IMR-90 (cell line): ENCODE data around the gene SH3GLB2. TPM values are rescaled to one million over a fixed set of nuclear protein-coding genes. Genes with fewer than 3 reads are reported as not detected.

Experiments used
- ATAC-seq: fragments of 200-7000 bp; cut with Tn5 transposase; 2 replicates; pipeline ENCODE4 v1.9.1; 2020; ENCODE audit warnings: low read depth, mild to moderate bottlenecking, moderate library complexity
- Bru-seq: library from RNA; stranded (reverse); fragments of 400-500 nt; gene quantifications from one replicate; lab custom pipeline; 2021; lab: Mats Ljungman, UMichigan
- BruChase-seq, 2 experiments: library from RNA; stranded (reverse); fragments of 400-500 nt; gene quantifications; one replicate each; lab custom pipeline; 2021; lab: Mats Ljungman, UMichigan
- BruUV-seq: library from RNA; stranded (reverse); fragments of 400-500 nt; replicated peaks from 2 replicates; lab custom pipeline; 2021; lab: Mats Ljungman, UMichigan
- CTCF ChIA-PET: fragments of 300-600 bp; formaldehyde crosslinking; extraction: SDS; loops from one replicate; lab custom pipeline; 2021; ENCODE audit warnings: antibody characterized with exemption; lab: Yijun Ruan, JAX
- POLR2A ChIA-PET: fragments of 300-600 bp; sonication (Branson Sonifier 250); formaldehyde crosslinking; loops from one replicate; lab custom pipeline; 2022; ENCODE audit warnings: antibody characterized with exemption; ENCODE audit not compliant: unreplicated experiment; lab: Charles Lee
- DNase-seq: peaks from one replicate; pipeline ENCODE4 v3.0.0; 2013
- H2AFZ ChIP-seq: replicated peaks from 2 replicates; pipeline ENCODE3; 2013; ENCODE audit warnings: low read length, mild to moderate bottlenecking; ENCODE audit not compliant: poor library complexity
- H2AK5ac ChIP-seq: 2 replicates; pipeline ENCODE4 v1.6.1; 2013; ENCODE audit warnings: low read depth, low read length, inconsistent platforms
- H2AK9ac ChIP-seq: replicated peaks from 2 replicates; pipeline ENCODE3; 2013; ENCODE audit warnings: mild to moderate bottlenecking, low read depth, low read length, moderate library complexity; ENCODE audit not compliant: poor library complexity
- H2BK120ac ChIP-seq: 2 replicates; pipeline ENCODE4 v1.6.1; 2013; ENCODE audit warnings: low read depth, low read length, inconsistent platforms
- H2BK15ac ChIP-seq: 3 replicates; pipeline ENCODE4 v1.6.1; 2013; ENCODE audit warnings: low read depth, low read length, inconsistent platforms
- H2BK20ac ChIP-seq: 2 replicates; pipeline ENCODE4 v1.6.1; 2013; ENCODE audit warnings: low read depth, mild to moderate bottlenecking, inconsistent platforms, low read length, moderate library complexity
- H2BK5ac ChIP-seq: 2 replicates; pipeline ENCODE4 v1.6.1; 2013; ENCODE audit warnings: mild to moderate bottlenecking, low read depth, low read length, inconsistent platforms; ENCODE audit not compliant: poor library complexity, severe bottlenecking
- H3K14ac ChIP-seq: replicated peaks from 2 replicates; pipeline ENCODE4 v1.6.1; 2013; ENCODE audit warnings: low read depth, low read length, inconsistent platforms
- H3K18ac ChIP-seq: 2 replicates; pipeline ENCODE4 v1.6.1; 2013; ENCODE audit warnings: low read depth, low read length, control low read depth
- H3K23ac ChIP-seq: 2 replicates; pipeline ENCODE4 v1.6.1; 2013; ENCODE audit warnings: low read depth, low read length, inconsistent platforms
- H3K27ac ChIP-seq: 2 replicates; pipeline ENCODE4 v1.5.1; 2013; ENCODE audit warnings: mild to moderate bottlenecking, control low read depth, low read length; ENCODE audit not compliant: insufficient read depth
- H3K27me3 ChIP-seq: 2 replicates; pipeline ENCODE4 v1.6.1; 2013; ENCODE audit warnings: low read length; ENCODE audit not compliant: control insufficient read depth, insufficient read depth
- H3K36me3 ChIP-seq: 2 replicates; pipeline ENCODE4 v1.6.1; 2013; ENCODE audit warnings: low read length, mixed read lengths; ENCODE audit not compliant: control insufficient read depth, insufficient read depth
- H3K4ac ChIP-seq: 2 replicates; pipeline ENCODE4 v1.6.1; 2013; ENCODE audit warnings: low read depth, low read length, inconsistent platforms
- H3K4me1 ChIP-seq: 2 replicates; pipeline ENCODE4 v1.6.1; 2013; ENCODE audit warnings: low read length, mixed read lengths; ENCODE audit not compliant: control insufficient read depth, insufficient read depth
- H3K4me2 ChIP-seq: 2 replicates; pipeline ENCODE4 v1.6.1; 2013; ENCODE audit warnings: low read depth, mild to moderate bottlenecking, control low read depth, low read length, moderate library complexity
- H3K4me3 ChIP-seq: 2 replicates; pipeline ENCODE4 v1.5.1; 2013; ENCODE audit warnings: low read depth, mild to moderate bottlenecking, control low read depth, low read length, moderate library complexity; ENCODE audit not compliant: insufficient read depth
- H3K56ac ChIP-seq: 2 replicates; pipeline ENCODE4 v1.6.1; 2013; ENCODE audit warnings: low read length, inconsistent platforms; ENCODE audit not compliant: insufficient read depth; ENCODE audit errors: extremely low read depth
- H3K79me1 ChIP-seq, 2 experiments: 2 replicates each; pipeline ENCODE4 v1.6.1; 2013; ENCODE audit warnings: low read length in 2 of 2, inconsistent platforms in 1 of 2, low read depth in 1 of 2
- H3K9ac ChIP-seq: 2 replicates; pipeline ENCODE4 v1.6.1; 2013; ENCODE audit warnings: low read depth, low read length, control low read depth
- H3K9me1 ChIP-seq: 2 replicates; pipeline ENCODE4 v1.6.1; 2013; ENCODE audit warnings: low read length, inconsistent platforms; ENCODE audit not compliant: insufficient read depth
- H3K9me3 ChIP-seq: 2 replicates; pipeline ENCODE4 v1.6.1; 2013; ENCODE audit warnings: low read length; ENCODE audit not compliant: control insufficient read depth, insufficient read depth
- H4K20me1 ChIP-seq: 2 replicates; pipeline ENCODE4 v1.6.1; 2013; ENCODE audit warnings: low read length, inconsistent platforms; ENCODE audit not compliant: insufficient read depth
- H4K5ac ChIP-seq: 2 replicates; pipeline ENCODE4 v1.6.1; 2013; ENCODE audit warnings: mild to moderate bottlenecking, low read depth, low read length, control low read depth
- H4K8ac ChIP-seq, 2 experiments: 2 replicates each; pipeline ENCODE4 v1.6.1; 2013; ENCODE audit warnings: low read depth in 2 of 2, low read length in 2 of 2, control low read depth in 1 of 2, inconsistent platforms in 1 of 2
- H4K91ac ChIP-seq: 2 replicates; pipeline ENCODE4 v1.6.1; 2013; ENCODE audit warnings: low read depth, low read length, inconsistent platforms; ENCODE audit not compliant: insufficient read depth
- MAZ ChIP-seq: IDR thresholded peaks from 2 replicates; pipeline ENCODE4 v1.6.1; 2012; ENCODE audit warnings: low read depth, mild to moderate bottlenecking, low read length, improper control_type of control experiment, moderate library complexity, borderline replicate concordance
- MXI1 ChIP-seq: IDR thresholded peaks from 2 replicates; pipeline ENCODE4 v1.6.1; 2012; ENCODE audit warnings: low read depth, mild to moderate bottlenecking, low read length, moderate library complexity, borderline replicate concordance
- RAD21 ChIP-seq: IDR thresholded peaks from 2 replicates; pipeline ENCODE4 v1.6.1; 2012; ENCODE audit warnings: low read length, improper control_type of control experiment
- RFX5 ChIP-seq: IDR thresholded peaks from 2 replicates; pipeline ENCODE4 v1.8.0; 2012; ENCODE audit warnings: low read depth, mild to moderate bottlenecking, low read length, moderate library complexity
- SMC3 ChIP-seq: fragments of 150-350 bp; IDR thresholded peaks from 2 replicates; pipeline ENCODE4 v1.6.1; 2016; ENCODE audit warnings: low read depth, mild to moderate bottlenecking, antibody characterized with exemption, low read length, moderate library complexity
- WGBS, 2 experiments: methylation state at CpG; one replicate each; pipeline versions ENCODE4 v1.1.5 to v1.1.7; 2013; ENCODE audit warnings: missing lambda C conversion rate in 2 of 2; ENCODE audit not compliant: insufficient read length in 1 of 2; ENCODE audit errors: extremely low coverage in 2 of 2; 5-methylcytosine and 5-hydroxymethylcytosine counted together
- dilution Hi-C: fragments of 300-500 bp; cut with HindIII; formaldehyde crosslinking; loops from one replicate; pipeline ENCODE4 v1.14.3; 2018; ENCODE audit warnings: low sequenced_read_pairs; ENCODE audit not compliant: unreplicated experiment
- in situ Hi-C: fragments of 300-500 bp; cut with MboI; formaldehyde crosslinking; loops from 3 replicates; pipeline ENCODE4 v1.14.3; 2019; ENCODE audit warnings: low sequenced_read_pairs, inconsistent platforms, mixed read lengths
- intact Hi-C: fragments of 100-400 bp; cut with micrococcal nuclease; formaldehyde crosslinking; loops from 2 replicates; pipeline ENCODE4 v1.10.0; 2022
- long read RNA-seq: library from polyadenylated mRNA; unstranded; transcript quantifications from one replicate; pipeline ENCODE4 v2.0.0, GENCODE V29; 2021; ENCODE audit not compliant: unreplicated experiment
- polyA plus RNA-seq, 3 experiments: library from polyadenylated mRNA; depleted of rRNA; stranded (reverse); fragments of >200 nt; gene quantifications; 2 replicates each; pipeline ENCODE4 v1.2.3, GENCODE V29; 2012; ENCODE audit warnings: low replicate concordance in 1 of 3
- total RNA-seq: library from RNA; depleted of rRNA; stranded (reverse); fragments of >200 nt; gene quantifications from 2 replicates; pipeline ENCODE4 v1.2.3, GENCODE V29; 2012; rRNA removed
- TF ChIP-seq, protein P1 (sequence below): conservative IDR thresholded peaks from 2 replicates; pipeline ENCODE4 v1.5.1; 2012; ENCODE audit warnings: mild to moderate bottlenecking, low read depth, low read length, improper control_type of control experiment
- TF ChIP-seq, protein P2 (sequence below): fragments of 150-350 bp; IDR thresholded peaks from 2 replicates; pipeline ENCODE4 v1.6.1; 2016; ENCODE audit warnings: low read depth, mild to moderate bottlenecking, low read length, moderate library complexity, borderline replicate concordance

SH3GLB2 gene
- total RNA-seq (26.4 and 36.4 TPM in 2 replicates), polyA plus RNA-seq (2012; rRNA removed) (68.4 and 72.1 TPM in 2 replicates), Bru-seq, nascent RNA (percentile 48 among the genes with signal in this experiment), BruChase-seq, experiment 1, labeled RNA remaining after a 6-hour chase (percentile 64 among the genes with signal in this experiment), BruChase-seq, experiment 2, labeled RNA remaining after a 2-hour chase (percentile 58 among the genes with signal in this experiment)
- 29.3 and 50.5 TPM in 2 replicates for polyA plus RNA-seq (2012; cell fraction: cytosol; rRNA removed)
- polyA plus RNA-seq (2012; cell fraction: nucleus; rRNA removed; ENCODE audit: low replicate concordance), result 357 and 697 TPM in 2 replicates
- long read RNA-seq, full-length matches to known transcripts, result 51 of 79 reads
- long read RNA-seq, partial matches to known transcripts, result 8 of 79 reads
- long read RNA-seq, other reads (novel, unspliced or antisense), result 20 of 79 reads

DNA sequence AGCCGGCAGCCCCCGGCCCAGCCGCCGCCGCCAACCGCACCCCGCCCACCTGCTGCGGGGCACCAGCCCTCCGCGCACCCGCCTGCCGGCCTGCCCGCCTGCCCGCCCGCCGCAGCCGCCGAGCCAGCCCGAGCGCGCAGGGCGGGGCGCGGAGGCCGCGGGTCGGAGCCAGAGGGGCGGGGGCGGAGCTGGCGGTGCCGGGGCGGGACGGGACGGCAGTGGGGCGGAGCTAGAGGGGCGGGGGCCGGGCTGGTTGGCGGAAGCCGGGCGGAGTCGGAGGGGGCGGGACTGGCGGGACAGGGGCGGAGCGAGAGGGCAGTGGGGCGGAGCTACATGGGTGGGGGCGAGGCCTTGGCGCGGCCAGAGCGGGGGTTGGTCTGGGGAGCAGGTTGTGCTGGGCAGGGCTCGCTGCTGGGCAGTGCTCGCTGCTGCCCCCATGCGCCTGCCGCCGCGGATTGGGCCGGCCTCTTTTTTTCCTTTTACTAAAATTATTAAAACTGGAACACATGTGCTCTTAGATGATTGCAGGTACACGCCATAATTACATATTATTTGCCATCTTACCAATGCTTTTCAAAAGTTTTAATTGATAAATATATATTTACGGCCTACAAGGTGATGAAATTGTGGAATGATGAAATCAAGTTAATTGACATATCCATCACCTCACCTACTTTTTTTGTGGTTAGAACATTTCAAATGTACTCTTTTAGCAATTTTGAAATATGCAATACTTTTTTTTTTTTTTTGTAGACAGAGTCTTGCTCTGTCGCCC is at the start of gene SH3GLB2:
SH3GLB2 (minus strand) TSS at position 140 of the 775 bp plus-strand sequence. CDS start 177 bp downstream, outside the sequence.
- H2BK15ac ChIP-seq, result no peak within 1 kb of the TSS; the same call in 2 of the 3 replicates

More for the DNA sequence above, at the start of gene SH3GLB2:
- 0 out of 2 replicates have a peak within 1 kb of the TSS, but pooled peaks have one; percentile 37 for H4K91ac ChIP-seq
- ATAC-seq (peak; percentile 95), DNase-seq (peak; percentile 95)
- WGBS, 2 experiments, result 25% methylated on average over 3 of the region's 60 CpGs; no CpG with 5 or more reads in 1 of the 2 experiments
- H3K9me3 ChIP-seq, result no peaks in the 10 kb centered on the region
- H3K23ac ChIP-seq, result peak within 1 kb of the TSS; percentile 87
- TF ChIP-seq MXI1 (0 out of 2 replicates have a peak, but pooled peaks have one; percentile 37), RAD21 (peak; percentile 57), RFX5 (no peak), SMC3 (peak; percentile 54), MAZ (peak; percentile 97)
- TF ChIP-seq, protein P1, sequence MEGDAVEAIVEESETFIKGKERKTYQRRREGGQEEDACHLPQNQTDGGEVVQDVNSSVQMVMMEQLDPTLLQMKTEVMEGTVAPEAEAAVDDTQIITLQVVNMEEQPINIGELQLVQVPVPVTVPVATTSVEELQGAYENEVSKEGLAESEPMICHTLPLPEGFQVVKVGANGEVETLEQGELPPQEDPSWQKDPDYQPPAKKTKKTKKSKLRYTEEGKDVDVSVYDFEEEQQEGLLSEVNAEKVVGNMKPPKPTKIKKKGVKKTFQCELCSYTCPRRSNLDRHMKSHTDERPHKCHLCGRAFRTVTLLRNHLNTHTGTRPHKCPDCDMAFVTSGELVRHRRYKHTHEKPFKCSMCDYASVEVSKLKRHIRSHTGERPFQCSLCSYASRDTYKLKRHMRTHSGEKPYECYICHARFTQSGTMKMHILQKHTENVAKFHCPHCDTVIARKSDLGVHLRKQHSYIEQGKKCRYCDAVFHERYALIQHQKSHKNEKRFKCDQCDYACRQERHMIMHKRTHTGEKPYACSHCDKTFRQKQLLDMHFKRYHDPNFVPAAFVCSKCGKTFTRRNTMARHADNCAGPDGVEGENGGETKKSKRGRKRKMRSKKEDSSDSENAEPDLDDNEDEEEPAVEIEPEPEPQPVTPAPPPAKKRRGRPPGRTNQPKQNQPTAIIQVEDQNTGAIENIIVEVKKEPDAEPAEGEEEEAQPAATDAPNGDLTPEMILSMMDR, result peak; percentile 94
- TF ChIP-seq, protein P2, sequence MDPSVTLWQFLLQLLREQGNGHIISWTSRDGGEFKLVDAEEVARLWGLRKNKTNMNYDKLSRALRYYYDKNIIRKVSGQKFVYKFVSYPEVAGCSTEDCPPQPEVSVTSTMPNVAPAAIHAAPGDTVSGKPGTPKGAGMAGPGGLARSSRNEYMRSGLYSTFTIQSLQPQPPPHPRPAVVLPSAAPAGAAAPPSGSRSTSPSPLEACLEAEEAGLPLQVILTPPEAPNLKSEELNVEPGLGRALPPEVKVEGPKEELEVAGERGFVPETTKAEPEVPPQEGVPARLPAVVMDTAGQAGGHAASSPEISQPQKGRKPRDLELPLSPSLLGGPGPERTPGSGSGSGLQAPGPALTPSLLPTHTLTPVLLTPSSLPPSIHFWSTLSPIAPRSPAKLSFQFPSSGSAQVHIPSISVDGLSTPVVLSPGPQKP, result no peak
- 0 out of 2 replicates have a peak within 1 kb of the TSS, but pooled peaks have one; percentile 14 for H2BK120ac ChIP-seq
- H3K56ac ChIP-seq, result peak within 1 kb of the TSS; percentile 17; the same call in 1 of the 2 replicates
- peak within 1 kb of the TSS; percentile 67 for H3K4ac ChIP-seq
- H2AFZ ChIP-seq, result peak within 1 kb of the TSS; percentile 98
- H2BK20ac ChIP-seq, result no peak within 1 kb of the TSS
- H3K79me1 ChIP-seq, result peaks cover 11 to 34% of the 10 kb centered on the region in 2 experiments
- peaks cover 16% of the 10 kb centered on the region for H3K9me1 ChIP-seq
- ChIA-PET CTCF (interaction anchor here (0.6 to 1.0 kb wide), 3 partner anchors 10 to 78 kb away, joined by 3 to 4 read pairs (median 3); no protein-coding TSS in a partner anchor), POLR2A (no interaction called here)
- H2AK9ac ChIP-seq, result peak within 1 kb of the TSS; percentile 98
- peak within 1 kb of the TSS; percentile 96 for H3K4me3 ChIP-seq
- in situ Hi-C loops (no loop called here), intact Hi-C loops (loop anchor here (1.0 to 5.0 kb wide), 2 partner anchors 22 to 176 kb away; no protein-coding TSS in a partner anchor), dilution Hi-C loops (no loop called here)
- H2BK5ac ChIP-seq, result peak within 1 kb of the TSS; percentile 68
- H3K9ac ChIP-seq, result peak within 1 kb of the TSS; percentile 80
- H4K20me1 ChIP-seq, result peaks cover 13% of the 10 kb centered on the region
- H3K4me2 ChIP-seq, result peak within 1 kb of the TSS; percentile 99
- H4K5ac ChIP-seq, result peak within 1 kb of the TSS; percentile 46; the same call in 1 of the 2 replicates
- 0 out of 2 replicates have a peak within 1 kb of the TSS, but pooled peaks have one; percentile 38 for H3K18ac ChIP-seq
- peak within 1 kb of the TSS; percentile 53 to 55; a peak in 2 of 4 replicates for H4K8ac ChIP-seq
- H3K27ac ChIP-seq, result peak within 1 kb of the TSS; percentile 67
- BruUV-seq, result no TSS peak
- peak within 1 kb of the TSS; percentile 93 for H3K14ac ChIP-seq
- H3K4me1 ChIP-seq, result peaks cover 15% of the 10 kb centered on the region
- H2AK5ac ChIP-seq, result peak within 1 kb of the TSS; percentile 25
- no peaks in the 10 kb centered on the region for H3K36me3 ChIP-seq
- no peaks in the 10 kb centered on the region for H3K27me3 ChIP-seq
